ENCODE results near the gene JAKMIP1. TPM values are rescaled to one million over a fixed set of nuclear protein-coding genes. Genes with fewer than 3 reads are reported as not detected.
A peak's percentile ranks its signal among the peaks of the same experiment; 100 is the strongest.

The JAKMIP1 gene
- total RNA-seq, 1 donor from 2014 or later = 5.5 TPM

DNA sequence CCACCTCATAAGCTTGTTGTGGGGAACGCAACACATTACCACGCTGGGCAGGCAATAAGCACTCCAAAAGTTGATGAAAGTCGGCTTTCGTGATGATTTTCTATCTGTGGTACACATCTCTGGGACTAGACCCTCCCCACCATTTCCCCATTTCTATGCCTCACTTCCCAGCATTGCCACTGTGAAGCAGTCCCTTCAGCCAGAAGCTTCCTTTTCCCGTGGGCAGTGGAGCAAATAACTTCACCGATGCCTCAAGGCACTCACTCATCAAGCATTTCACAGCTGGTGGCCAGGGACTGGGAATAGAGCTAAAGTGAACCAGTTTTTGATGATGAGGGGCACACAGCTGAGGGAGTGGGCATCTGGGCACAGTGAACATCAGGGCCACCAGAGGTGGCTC is 201.0 kb downstream of the JAKMIP1 start:
- H3K4me1 ChIP-seq = no peaks in the 10 kb centered on the region
- Mint-ChIP-seq H3K4me3 (no peak overlapping the region), H3K9me3 (no peaks in the 10 kb centered on the region), H3K27me3 (ENCODE audit: insufficient read depth, low read depth) (peaks cover 14% of the 10 kb centered on the region), H3K27ac (no peak overlapping the region), H3K36me3 (no peaks in the 10 kb centered on the region), H3K4me1 (peaks cover 2% of the 10 kb centered on the region)
- H4K20me1 ChIP-seq (ENCODE audit: low read depth) = no peaks in the 10 kb centered on the region
- no peaks in the 10 kb centered on the region for H3K79me2 ChIP-seq (ENCODE audit: low read depth)
- H3K4me3 ChIP-seq = no peak overlapping the region
- TF ChIP-seq, protein P1, sequence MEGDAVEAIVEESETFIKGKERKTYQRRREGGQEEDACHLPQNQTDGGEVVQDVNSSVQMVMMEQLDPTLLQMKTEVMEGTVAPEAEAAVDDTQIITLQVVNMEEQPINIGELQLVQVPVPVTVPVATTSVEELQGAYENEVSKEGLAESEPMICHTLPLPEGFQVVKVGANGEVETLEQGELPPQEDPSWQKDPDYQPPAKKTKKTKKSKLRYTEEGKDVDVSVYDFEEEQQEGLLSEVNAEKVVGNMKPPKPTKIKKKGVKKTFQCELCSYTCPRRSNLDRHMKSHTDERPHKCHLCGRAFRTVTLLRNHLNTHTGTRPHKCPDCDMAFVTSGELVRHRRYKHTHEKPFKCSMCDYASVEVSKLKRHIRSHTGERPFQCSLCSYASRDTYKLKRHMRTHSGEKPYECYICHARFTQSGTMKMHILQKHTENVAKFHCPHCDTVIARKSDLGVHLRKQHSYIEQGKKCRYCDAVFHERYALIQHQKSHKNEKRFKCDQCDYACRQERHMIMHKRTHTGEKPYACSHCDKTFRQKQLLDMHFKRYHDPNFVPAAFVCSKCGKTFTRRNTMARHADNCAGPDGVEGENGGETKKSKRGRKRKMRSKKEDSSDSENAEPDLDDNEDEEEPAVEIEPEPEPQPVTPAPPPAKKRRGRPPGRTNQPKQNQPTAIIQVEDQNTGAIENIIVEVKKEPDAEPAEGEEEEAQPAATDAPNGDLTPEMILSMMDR (IDR thresholded peaks at IDR 0.05) = no peak
- TF ChIP-seq EZH2phosphoT487 (IDR thresholded peaks at IDR 0.05) (no peak), EZH2 (IDR thresholded peaks at IDR 0.05) (no peak)
- no peaks in the 10 kb centered on the region for H3K27me3 ChIP-seq
- H2AFZ ChIP-seq (replicated peaks) = no peak overlapping the region
- H3K36me3 ChIP-seq = no peaks in the 10 kb centered on the region
- peaks cover 2% of the 10 kb centered on the region for H3F3A ChIP-seq (ENCODE audit: low read depth)
- no peak overlapping the region for H3K27ac ChIP-seq
- no peaks in the 10 kb centered on the region for H3K9me3 ChIP-seq (ENCODE audit: low read depth)
- no peak overlapping the region for H3K9ac ChIP-seq
- no peak for DNase-seq (ENCODE audit: low spot score)
- no peak overlapping the region for H3K4me2 ChIP-seq

DNA sequence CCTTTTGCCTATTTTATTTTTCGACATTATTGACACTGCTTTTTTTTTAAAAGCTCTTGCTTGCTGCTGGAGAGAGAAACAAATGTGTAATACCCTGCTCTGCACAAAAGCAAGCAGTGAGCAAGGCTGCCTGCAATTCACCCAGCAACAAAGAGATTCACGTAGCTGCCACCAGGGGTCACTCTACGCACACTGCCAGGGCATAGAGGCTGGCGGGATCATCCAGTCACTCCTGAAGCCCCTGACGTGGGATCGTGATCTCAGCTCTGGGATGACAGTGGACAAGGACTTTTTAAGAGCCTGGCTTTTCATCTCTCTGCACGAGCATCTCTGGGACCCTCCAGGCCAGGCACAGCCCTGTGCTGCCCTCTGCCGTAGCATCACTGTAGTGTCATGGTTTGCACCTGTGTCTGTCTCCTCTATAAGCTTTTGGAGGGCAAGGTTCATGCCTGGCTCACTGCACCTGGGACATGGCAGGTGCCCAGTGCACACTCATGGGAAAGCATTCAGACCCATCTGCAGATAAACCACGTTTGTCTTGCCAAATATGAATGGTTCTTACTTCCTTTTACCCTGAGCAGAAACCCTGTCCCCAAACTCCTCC is 201.9 kb downstream of the JAKMIP1 start:
- H3K36me3 Mint-ChIP-seq = no peaks in the 10 kb centered on the region
- H3K27me3 Mint-ChIP-seq (ENCODE audit: insufficient read depth, low read depth) = peaks cover 14% of the 10 kb centered on the region
- no peak overlapping the region for H3K4me3 Mint-ChIP-seq
- Histone ChIP-seq H4K20me1 (ENCODE audit: low read depth) (no peaks in the 10 kb centered on the region), H2AFZ (replicated peaks) (no peak overlapping the region), H3K9me3 (ENCODE audit: low read depth) (no peaks in the 10 kb centered on the region), H3K4me1 (no peaks in the 10 kb centered on the region), H3K27me3 (no peaks in the 10 kb centered on the region), H3K9ac (no peak overlapping the region), H3F3A (ENCODE audit: low read depth) (peaks cover 2% of the 10 kb centered on the region), H3K4me3 (no peak overlapping the region), H3K4me2 (no peak overlapping the region), H3K79me2 (ENCODE audit: low read depth) (no peaks in the 10 kb centered on the region), H3K27ac (no peak overlapping the region), H3K36me3 (no peaks in the 10 kb centered on the region)
- H3K27ac Mint-ChIP-seq = no peak overlapping the region
- DNase-seq (ENCODE audit: low spot score) = peak; percentile 90
- TF ChIP-seq EZH2 (IDR thresholded peaks at IDR 0.05) = no peak
- TF ChIP-seq, protein P1 (IDR thresholded peaks at IDR 0.05) = peak; percentile 99
- no peaks in the 10 kb centered on the region for H3K9me3 Mint-ChIP-seq
- H3K4me1 Mint-ChIP-seq = peaks cover 2% of the 10 kb centered on the region

DNA sequence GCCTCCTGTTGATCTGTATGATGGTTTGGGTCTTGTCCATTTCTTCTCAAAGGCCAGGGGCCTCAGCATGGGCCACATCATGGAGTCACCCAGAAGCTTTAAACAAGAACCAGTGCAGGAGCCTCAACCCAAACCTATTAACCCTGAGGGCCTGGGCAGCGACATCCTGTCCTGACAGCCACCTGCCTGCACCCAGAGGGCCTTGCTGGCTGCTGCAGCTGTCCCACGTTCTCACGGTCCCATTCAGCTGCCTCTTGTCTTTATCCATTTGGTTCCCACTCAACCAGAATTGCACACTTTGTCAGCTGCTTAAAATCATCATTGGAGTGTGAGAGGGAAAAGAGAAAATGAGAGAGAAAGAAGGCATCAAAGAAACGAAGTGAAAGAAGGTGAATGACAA is 203.7 kb downstream of the JAKMIP1 start:
- H3K9me3 ChIP-seq (ENCODE audit: low read depth) = no peaks in the 10 kb centered on the region
- no peaks in the 10 kb centered on the region for H3K36me3 Mint-ChIP-seq
- peaks cover 2% of the 10 kb centered on the region for H3K4me1 Mint-ChIP-seq
- no peak overlapping the region for H3K27ac ChIP-seq
- DNase-seq (ENCODE audit: low spot score) = no peak
- no peak overlapping the region for H3K27ac Mint-ChIP-seq
- H3K4me1 ChIP-seq = no peaks in the 10 kb centered on the region
- H3F3A ChIP-seq (ENCODE audit: low read depth) = peaks cover 2% of the 10 kb centered on the region
- H3K4me2 ChIP-seq = no peak overlapping the region
- no peak overlapping the region for H3K4me3 ChIP-seq
- no peaks in the 10 kb centered on the region for H3K79me2 ChIP-seq (ENCODE audit: low read depth)
- TF ChIP-seq EZH2 (IDR thresholded peaks at IDR 0.05) (no peak), EZH2phosphoT487 (IDR thresholded peaks at IDR 0.05) (no peak)
- TF ChIP-seq, protein P1 (IDR thresholded peaks at IDR 0.05) = no peak
- H3K36me3 ChIP-seq = no peaks in the 10 kb centered on the region
- H3K27me3 Mint-ChIP-seq (ENCODE audit: insufficient read depth, low read depth) = peaks cover 13% of the 10 kb centered on the region
- H3K27me3 ChIP-seq = no peaks in the 10 kb centered on the region
- H3K4me3 Mint-ChIP-seq = no peak overlapping the region
- H4K20me1 ChIP-seq (ENCODE audit: low read depth) = no peaks in the 10 kb centered on the region
- no peak overlapping the region for H2AFZ ChIP-seq (replicated peaks)
- no peaks in the 10 kb centered on the region for H3K9me3 Mint-ChIP-seq
- H3K9ac ChIP-seq = no peak overlapping the region

All from neural progenitor cell (in vitro differentiated cells).